Right lobe of liver (tissue), 4 donors: ENCODE results near the gene RRAGD.

Source experiments
- CTCF ChIP-seq, 4 donors: fragments of 200-600 bp in 3 of 4; fragments of 450-650 bp in 1 of 4; IDR thresholded peaks; one replicate each; pipeline versions ENCODE4 v1.5.1 to v1.8.0; 2016 to 2022; ENCODE audit warnings: antibody characterized with exemption in 4 of 4, mild to moderate bottlenecking in 2 of 4
- POLR2A ChIP-seq: fragments of 450-650 bp; IDR thresholded peaks from one replicate; pipeline ENCODE4 v1.6.1; 2017; ENCODE audit warnings: antibody characterized with exemption, mild to moderate bottlenecking
- donor health status: DM: no; HTN: no; CAD: no.
- donor health status: DM: no; HTN: no; CAD: no.
- donor health status: DM: no; HTN: yes; CAD: no.

GRCh38 chr6:89346433-89346832 is 65.6 kb downstream of the RRAGD start:
- TF ChIP-seq POLR2A: no peak
- no peak for TF ChIP-seq CTCF (IDR thresholded peaks at IDR 0.05)
